Peyer's patch (tissue), 4 donors: ENCODE data around the gene STK16. TPM values are rescaled to one million over a fixed set of nuclear protein-coding genes. Genes with fewer than 3 reads are reported as not detected.

ENCODE experiments used
- DNase-seq, 3 donors: peaks; one replicate each; pipeline ENCODE4 v3.0.0-alpha.2; 2017 to 2019
- H3K27ac ChIP-seq, 4 donors: fragments of 200-600 bp; sonication (generic); one replicate each; pipeline ENCODE4 v1.5.1; 2016 to 2019
- H3K27me3 ChIP-seq, 2 donors: fragments of 200-600 bp; sonication (generic); one replicate each; pipeline ENCODE4 v1.5.1; 2019
- H3K36me3 ChIP-seq, 3 donors: fragments of 200-600 bp; sonication (generic); one replicate each; pipeline ENCODE4 v1.5.1; 2016 to 2019
- H3K4me1 ChIP-seq, 4 donors: fragments of 200-600 bp; sonication (generic); one replicate each; pipeline ENCODE4 v1.5.1; 2016 to 2019
- H3K4me3 ChIP-seq, 4 donors: fragments of 200-600 bp; sonication (generic); 1 replicate in 3 of 4; 2 replicates in 1 of 4; pipeline ENCODE4 v1.5.1; 2016 to 2019; ENCODE audit warnings: mild to moderate bottlenecking in 1 of 4
- H3K9me3 ChIP-seq, 4 donors: fragments of 200-600 bp; sonication (generic); one replicate each; pipeline ENCODE4 v1.5.1; 2016 to 2019; ENCODE audit warnings: mild to moderate bottlenecking in 1 of 4
- POLR2A ChIP-seq, 2 donors: fragments of 450-650 bp; IDR thresholded peaks; one replicate each; pipeline ENCODE4 v1.5.1; 2017; ENCODE audit warnings: antibody characterized with exemption in 2 of 2, mild to moderate bottlenecking in 2 of 2, moderate library complexity in 2 of 2
- total RNA-seq, 4 donors: library from RNA; depleted of rRNA; stranded (reverse); fragments of >200 nt; gene quantifications; one replicate each; pipeline ENCODE4 v1.1.0, GENCODE V29; 2016
- TF ChIP-seq, protein P1 (sequence below), 6 experiments: fragments of 450-650 bp in 4 of 6; fragments of 200-600 bp in 2 of 6; sonication (generic) in 1 of 6; IDR thresholded peaks; one replicate each; pipeline ENCODE4 v1.5.1; 2017 to 2019; ENCODE audit warnings: antibody characterized with exemption in 6 of 6, mild to moderate bottlenecking in 3 of 6, moderate library complexity in 1 of 6

The STK16 gene
- total RNA-seq, 4 donors from 2014 or later, result 19.4 to 27.1 (median 24.3) TPM

DNA sequence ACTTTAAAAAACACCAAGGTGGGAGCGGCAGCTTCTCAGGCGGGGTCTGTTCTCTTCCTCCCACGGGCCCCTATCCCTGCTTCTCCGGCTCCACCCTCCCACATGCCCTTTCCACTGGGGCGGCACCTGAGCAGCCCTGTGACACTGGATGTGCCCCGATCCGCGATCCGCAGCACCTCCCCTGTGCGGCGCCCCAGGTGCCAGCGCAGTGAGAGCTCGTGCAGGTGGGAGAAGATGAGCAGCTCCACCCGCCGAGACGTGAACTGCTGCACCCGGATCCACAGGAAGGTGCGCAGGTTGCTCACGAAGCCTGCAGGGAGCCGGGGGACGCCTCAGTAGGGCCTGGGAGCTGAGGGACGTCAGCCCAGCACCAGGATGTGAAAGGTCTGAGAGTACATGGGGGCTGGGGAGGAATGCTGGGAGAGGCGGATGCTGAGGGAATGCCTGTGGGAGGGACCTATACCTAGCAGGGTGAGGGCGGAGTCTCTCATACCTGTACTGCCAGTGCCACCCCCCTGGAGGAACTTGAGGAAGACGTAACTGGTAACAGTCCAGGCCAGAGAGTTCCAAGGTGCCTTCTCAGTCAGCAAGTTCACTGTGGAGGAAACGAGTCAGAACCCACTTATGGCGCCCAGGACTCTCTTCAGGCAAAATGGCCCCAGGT, 29.3 kb upstream of the STK16 start:
- no peak for TF ChIP-seq POLR2A (IDR thresholded peaks at IDR 0.05)
- TF ChIP-seq, protein P1, sequence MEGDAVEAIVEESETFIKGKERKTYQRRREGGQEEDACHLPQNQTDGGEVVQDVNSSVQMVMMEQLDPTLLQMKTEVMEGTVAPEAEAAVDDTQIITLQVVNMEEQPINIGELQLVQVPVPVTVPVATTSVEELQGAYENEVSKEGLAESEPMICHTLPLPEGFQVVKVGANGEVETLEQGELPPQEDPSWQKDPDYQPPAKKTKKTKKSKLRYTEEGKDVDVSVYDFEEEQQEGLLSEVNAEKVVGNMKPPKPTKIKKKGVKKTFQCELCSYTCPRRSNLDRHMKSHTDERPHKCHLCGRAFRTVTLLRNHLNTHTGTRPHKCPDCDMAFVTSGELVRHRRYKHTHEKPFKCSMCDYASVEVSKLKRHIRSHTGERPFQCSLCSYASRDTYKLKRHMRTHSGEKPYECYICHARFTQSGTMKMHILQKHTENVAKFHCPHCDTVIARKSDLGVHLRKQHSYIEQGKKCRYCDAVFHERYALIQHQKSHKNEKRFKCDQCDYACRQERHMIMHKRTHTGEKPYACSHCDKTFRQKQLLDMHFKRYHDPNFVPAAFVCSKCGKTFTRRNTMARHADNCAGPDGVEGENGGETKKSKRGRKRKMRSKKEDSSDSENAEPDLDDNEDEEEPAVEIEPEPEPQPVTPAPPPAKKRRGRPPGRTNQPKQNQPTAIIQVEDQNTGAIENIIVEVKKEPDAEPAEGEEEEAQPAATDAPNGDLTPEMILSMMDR (IDR thresholded peaks at IDR 0.05), result no peak
- no peak overlapping the region for H3K27ac ChIP-seq
- no peak for DNase-seq
- no peaks in the 10 kb centered on the region for H3K27me3 ChIP-seq
- peaks cover 0 to 25% (median 0%) of the 10 kb centered on the region in 3 donors for H3K36me3 ChIP-seq
- no peak overlapping the region for H3K4me3 ChIP-seq
- H3K9me3 ChIP-seq, result no peaks in the 10 kb centered on the region
- H3K4me1 ChIP-seq, result peaks cover 4 to 32% (median 10%) of the 10 kb centered on the region in 4 donors

DNA sequence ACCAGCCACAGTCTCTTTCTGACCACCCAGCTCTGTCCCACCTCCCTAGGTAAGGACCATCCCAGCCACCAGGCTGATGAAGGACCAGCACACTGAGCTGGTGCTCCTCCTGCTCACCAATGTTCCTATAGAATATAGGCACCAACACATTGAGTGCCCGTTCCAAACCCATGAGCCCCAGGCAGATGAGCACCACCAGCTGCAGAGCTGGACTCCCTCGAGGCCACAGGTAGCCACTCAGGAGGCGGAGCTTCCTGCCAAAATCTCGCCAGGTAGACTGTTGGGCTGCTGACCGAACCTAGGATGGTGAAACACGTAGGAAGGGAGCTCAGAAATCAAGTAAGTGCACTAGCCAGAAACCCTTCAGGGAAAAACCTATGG, 28.8 kb upstream of the STK16 start:
- Histone ChIP-seq H3K27me3 (no peaks in the 10 kb centered on the region), H3K4me1 (peaks cover 0 to 32% (median 10%) of the 10 kb centered on the region in 4 donors), H3K27ac (no peak overlapping the region), H3K9me3 (no peaks in the 10 kb centered on the region), H3K36me3 (peaks cover 0 to 31% (median 0%) of the 10 kb centered on the region in 3 donors), H3K4me3 (no peak overlapping the region)
- no peak for DNase-seq
- TF ChIP-seq POLR2A (IDR thresholded peaks at IDR 0.05), result no peak
- TF ChIP-seq, protein P1 (IDR thresholded peaks at IDR 0.05), result no peak

DNA sequence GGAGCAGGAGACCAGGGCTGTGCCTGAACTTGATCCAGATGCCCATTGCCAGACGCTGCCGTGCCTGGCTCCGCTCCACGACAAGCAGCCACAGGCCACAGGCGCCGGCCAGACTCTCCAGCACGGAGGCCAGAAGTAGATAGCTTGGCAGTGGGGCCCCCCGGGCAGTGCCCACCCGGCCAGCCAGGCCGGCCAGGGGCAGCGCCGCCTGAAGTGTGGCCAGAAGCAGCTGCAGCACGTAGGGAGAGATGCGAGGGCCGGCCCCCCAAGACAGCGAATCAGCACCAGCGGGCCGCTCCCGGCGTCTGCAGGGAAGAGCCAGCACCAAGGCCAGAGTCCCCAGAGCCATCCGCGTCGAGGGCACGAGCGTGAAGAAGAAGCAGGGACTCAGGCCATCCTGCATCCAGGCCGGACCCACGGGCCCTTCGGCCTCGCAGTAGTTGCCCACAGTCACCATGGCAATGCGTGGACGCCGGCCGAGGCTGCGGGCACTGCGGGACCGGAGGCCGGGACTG, 27.0 kb upstream of the STK16 start:
- Histone ChIP-seq H3K27ac (peak overlapping the region; percentile 79 to 94 (median 85)), H3K36me3 (peaks cover 0 to 48% (median 0%) of the 10 kb centered on the region in 3 donors), H3K4me1 (peaks cover 0 to 32% (median 10%) of the 10 kb centered on the region in 4 donors), H3K27me3 (no peaks in the 10 kb centered on the region), H3K4me3 (peak overlapping the region; percentile 50 to 59 (median 56)), H3K9me3 (no peaks in the 10 kb centered on the region)
- TF ChIP-seq, protein P1 (IDR thresholded peaks at IDR 0.05), result peak in 2 of 6 experiments; percentile 3 to 14
- TF ChIP-seq POLR2A (IDR thresholded peaks at IDR 0.05), result no peak
- peak; percentile 22 to 76 (median 70) for DNase-seq

DNA sequence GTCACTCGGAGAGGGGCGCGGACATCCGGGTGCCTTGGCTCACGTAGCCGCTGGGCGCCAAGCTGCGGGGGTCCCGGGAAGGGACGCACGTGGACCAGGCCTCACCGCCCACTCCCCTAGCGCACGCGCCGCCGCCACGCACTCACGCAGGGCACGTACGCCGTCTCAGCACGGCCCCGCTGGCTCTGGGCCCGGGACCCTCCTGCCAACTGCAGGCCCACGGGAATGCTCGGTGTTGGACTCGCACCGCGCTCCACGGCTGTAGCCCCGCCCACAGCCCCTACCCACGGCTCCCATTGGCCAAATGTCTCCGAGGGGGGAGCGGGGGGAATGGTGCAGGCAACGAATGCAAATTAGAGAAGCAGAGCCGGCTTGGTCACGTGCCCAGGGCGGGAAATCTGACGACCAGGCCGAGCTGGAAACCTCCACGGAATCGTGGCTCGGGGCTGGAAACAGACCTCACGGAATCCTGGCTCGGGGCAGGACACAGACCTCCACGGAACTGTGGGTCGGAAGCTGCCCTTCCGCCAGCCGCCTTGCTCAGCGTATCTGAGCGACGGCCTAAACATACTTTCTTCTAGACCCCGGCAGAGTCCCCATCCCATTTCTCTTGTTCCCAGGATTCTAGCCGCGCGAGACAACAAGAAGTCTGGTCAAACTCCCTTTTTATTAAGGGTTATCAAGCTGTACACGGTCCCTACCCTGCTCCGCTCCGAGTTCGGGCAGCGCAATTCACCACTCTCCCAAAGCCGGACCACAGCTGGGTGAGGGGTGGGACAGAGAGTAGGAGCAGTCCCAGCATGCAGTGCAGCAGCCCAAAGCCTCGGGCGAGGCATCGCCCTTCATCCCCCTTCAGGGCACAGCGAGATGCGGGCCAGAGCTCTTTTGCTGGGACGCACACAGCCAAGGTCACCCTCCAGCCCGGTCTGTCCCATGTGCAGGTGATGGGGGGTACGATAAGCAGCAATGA, 26.3 kb upstream of the STK16 start, which contains the start of gene ABCB6:
Gene ABCB6, minus strand, starts transcription at position 227 of the 970 bp plus-strand sequence. CDS start 285 bp downstream, outside the sequence.
- peaks cover 0 to 53% (median 0%) of the 10 kb centered on the region in 3 donors for H3K36me3 ChIP-seq
- peaks cover 0 to 32% (median 10%) of the 10 kb centered on the region in 4 donors for H3K4me1 ChIP-seq
- peak; percentile 94 to 97 (median 96) for DNase-seq
- H3K4me3 ChIP-seq, result peak within 1 kb of the TSS; percentile 50 to 59 (median 56)
- no peaks in the 10 kb centered on the region for H3K27me3 ChIP-seq
- peak within 1 kb of the TSS; percentile 79 to 94 (median 85) for H3K27ac ChIP-seq
- no peaks in the 10 kb centered on the region for H3K9me3 ChIP-seq
- TF ChIP-seq, protein P1 (IDR thresholded peaks at IDR 0.05), result peak in 1 of 6 experiments; percentile 9
- peak; percentile 51 to 59 for TF ChIP-seq POLR2A (IDR thresholded peaks at IDR 0.05)

DNA sequence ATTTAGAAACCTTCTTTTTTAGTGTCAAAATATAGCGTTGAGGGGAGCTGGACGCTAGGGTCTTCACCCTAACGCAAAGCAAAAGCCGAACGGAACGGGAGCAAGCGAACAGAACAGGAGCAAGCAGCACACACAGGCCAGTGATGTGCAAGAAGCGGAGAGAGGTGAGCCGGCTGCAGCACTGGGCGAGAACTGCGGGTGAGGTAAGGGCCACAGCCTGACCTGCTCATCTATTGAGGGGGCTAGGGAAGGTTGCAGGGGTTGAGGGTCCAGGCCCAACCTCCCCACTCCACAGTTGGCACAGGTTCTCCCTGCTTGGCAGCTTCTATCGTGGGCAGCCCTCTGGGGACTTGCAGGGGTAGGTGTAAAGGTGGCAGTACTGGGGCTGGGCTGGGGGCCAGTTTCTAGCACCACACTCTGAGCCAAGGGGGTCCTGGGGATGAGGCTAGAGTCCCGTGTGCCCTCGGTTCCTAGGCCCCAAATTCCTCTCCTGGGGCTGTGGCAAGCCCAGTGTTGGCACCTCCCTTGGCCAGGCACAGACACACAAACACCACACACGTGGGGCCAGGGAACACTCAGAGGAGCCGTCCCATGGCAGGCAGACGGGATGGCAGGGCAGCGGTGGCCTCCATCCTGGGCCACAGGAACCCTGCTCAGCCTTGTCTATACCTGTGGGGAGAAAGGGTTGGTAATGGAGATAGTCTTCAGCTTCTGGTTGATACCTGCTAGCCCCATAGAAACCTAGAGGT, 25.3 kb upstream of the STK16 start:
- Histone ChIP-seq H3K36me3 (peaks cover 0 to 57% (median 0%) of the 10 kb centered on the region in 3 donors), H3K27me3 (no peaks in the 10 kb centered on the region), H3K4me3 (no peak overlapping the region), H3K27ac (peak overlapping the region in 1 of 4 donors; percentile 82), H3K9me3 (no peaks in the 10 kb centered on the region), H3K4me1 (peaks cover 0 to 32% (median 10%) of the 10 kb centered on the region in 4 donors)
- TF ChIP-seq, protein P1 (IDR thresholded peaks at IDR 0.05), result no peak
- no peak for TF ChIP-seq POLR2A (IDR thresholded peaks at IDR 0.05)
- DNase-seq, result no peak
